GM21576 (cell line): Measurements from ENCODE around the gene NUP210L.
"Not testable (repeated sequence)": the region's sequence is repeated elsewhere in the genome, so short reads cannot be mapped to it uniquely, and the experiment has no call there.

ENCODE experiments used
- ATAC-seq: cut with Tn5 transposase; IDR thresholded peaks from one replicate; pipeline ENCODE4 v1.9.1; 2021; ENCODE audit warnings: mild to moderate bottlenecking, moderate library complexity; ENCODE audit not compliant: unreplicated experiment

NUP210L gene

DNA sequence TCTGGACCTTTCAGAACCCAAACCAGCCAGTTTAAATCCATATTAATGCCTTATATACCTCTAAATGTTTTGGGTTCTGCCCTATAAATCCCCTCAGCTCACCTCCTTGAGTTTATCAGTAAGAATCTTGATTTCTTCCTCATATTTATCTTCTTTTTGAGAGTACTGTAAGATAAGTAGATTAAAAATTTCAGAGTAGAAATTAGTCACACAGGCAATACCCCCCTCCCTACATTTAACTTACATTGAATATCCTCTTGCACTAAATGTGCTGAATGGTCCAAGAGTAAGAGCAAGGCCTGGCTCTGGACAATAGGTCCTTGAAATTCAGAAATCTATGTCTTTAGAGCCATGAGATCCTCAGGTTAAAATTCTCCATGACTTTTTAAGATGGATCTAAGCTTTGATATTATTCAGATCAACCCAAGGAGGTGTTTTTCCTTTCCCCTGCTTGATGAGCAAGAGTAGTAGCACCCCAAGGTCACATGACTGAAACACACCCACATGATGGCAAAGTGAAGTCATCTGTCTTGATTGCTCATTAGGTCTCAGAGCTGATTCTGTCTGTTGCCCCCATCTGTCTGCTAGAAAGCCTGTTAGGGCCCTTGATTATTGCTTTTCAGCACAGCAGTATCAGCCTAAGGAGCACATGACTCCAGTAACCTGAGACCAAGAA, 15.8 kb upstream of the NUP210L start:
- no peak for ATAC-seq

DNA sequence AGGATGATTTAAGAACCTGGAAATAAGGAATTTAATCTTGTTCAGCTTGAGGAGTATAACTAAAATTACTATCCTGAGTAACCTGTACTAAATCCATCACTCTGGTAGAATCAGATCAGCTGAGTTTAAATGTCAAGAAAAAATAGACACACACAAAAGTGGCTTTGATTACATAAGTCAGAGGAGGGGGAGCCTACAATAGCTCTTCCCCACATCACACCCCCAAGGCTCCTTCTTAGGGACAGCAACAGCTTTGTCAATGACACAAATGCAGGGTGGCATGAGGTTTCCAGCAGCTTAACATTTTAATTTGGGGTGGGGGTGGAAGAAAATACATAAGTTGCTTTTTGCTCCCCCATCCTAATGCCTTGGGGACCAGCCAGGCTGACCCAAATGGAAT, 12.6 kb upstream of the NUP210L start:
- no peak for ATAC-seq

DNA sequence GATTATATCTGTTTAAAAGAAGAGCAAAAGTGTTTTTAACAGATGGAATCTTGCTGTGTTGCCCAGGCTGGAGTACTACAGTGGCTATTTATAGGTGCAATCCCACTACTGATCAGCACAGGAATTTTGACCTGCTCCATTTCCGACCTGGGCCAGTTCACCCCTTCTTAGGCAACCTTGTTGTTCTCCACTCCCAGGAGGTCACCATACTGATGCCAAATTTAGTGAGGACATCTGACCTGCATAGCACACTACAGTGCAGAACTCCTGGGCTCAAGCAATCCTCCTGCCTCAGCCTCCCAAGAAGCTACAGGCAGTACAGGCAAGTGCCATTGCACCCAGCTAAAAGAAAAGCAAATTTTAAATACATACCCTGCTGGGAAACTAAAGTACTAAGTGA, 11.3 kb upstream of the NUP210L start:
- ATAC-seq: no peak

DNA sequence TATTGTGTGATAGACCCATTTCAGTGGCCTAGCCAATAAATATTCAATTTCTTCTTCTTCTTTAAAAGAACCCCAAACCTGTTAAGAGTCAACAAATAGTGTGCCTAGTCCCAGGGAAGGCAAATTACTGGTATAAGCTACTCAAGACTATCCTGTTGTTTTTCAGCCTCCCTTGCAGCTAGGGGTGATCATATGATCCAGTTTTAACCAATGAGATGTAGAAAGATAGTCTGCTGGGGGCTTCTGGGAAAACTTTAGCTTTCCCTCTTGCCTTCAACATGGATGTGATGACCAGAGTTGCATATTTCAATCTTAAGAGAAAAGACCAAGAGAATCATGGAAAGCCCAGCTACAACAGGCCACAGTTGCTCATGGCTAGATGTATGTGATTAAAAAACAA, 4.7 kb upstream of the NUP210L start:
- ATAC-seq: no peak

DNA sequence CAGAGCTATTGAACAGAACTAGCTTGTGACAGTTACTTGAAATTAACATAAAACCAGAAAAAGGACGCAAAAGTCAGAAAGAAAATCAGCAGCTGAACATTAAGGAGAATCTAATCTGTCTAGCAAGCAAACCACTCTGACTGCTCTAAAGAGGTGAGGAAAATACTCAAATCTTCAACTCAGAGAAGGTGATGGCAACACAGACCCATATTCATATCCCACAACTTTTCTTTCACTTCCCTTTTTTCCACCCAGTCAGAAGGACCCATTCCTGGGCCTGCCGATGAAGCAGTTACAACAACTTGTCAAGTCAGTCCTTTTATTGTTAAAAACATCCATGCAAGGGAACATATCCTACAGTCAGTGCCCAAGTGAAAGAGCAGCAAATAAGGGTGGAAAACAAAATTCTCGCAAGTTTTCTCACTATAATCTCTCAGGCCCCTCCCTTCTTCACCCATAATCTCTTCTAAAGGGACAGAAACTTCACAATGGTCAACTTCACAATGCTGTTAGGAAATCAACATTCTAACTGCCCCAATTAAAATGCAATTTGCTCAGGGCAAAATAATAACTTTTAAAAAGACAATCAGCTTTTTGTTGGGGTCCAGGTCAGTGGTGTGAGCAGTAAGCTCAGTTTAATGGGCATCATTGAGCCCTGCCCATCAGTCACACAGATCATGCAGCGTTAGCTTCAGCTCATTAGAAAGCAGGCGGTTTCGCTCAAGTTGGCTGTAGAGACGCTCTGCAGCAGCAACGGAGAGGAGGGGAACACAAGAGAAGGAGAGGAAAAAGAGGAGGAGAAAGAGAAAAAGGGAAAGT, 3.6 kb upstream of the NUP210L start:
- ATAC-seq: peak; percentile 34

DNA sequence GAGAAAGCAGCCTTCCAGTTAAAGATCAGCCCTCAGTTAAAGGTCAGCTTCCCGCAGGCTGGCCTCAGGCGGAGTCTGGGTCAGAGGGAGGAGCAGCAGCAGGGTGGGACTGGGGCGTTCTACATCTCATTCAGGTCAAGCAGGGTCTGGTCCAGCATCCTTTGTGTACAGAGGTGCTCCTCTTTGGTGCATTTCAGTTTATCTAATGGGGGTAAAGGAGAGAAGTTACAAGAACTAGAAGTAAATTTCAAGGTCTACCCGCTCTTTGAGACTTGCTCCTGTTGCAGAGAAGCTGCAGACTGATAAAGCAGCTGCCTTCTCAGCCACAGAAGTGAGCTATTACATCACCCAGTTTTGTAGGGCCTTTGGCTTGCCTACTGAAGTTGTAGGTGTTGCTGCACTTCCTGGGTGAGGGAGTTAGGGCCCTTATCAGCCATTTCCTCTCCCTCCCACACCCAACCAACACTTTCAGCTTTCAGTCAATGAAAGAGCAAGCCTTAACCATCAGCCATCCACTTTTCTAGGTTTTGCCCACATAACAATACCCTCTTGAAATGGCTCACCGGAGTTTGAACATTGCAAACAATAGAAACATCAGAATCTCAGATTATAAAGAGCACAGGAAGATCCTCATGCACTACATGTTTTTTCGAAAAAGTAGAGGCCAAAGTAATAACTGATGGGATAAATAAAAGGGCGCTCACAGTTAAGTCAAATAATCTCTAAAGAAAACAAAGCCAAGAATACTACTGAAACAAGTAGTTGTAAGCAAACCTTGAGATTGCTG, 2.8 kb upstream of the NUP210L start:
- ATAC-seq: peak; percentile 74

DNA sequence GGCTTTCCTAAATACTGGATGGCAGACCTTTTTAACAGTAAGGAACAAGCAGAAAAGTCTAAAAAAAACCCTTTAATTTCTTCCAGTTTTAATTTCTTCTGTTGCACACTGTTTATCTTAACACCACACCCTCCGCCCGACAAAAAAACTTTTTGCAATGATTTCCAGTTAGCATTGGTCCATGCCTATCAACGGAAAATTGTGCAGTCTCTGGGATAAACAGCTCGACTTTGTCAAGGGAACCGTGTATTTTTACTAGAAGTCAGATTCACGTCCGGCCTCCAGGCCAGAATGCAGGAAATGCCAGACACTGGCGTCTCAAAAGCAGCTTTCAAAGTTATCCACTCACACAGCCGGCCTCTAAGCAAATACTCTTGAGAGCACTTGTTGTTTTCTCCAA, 378 bp upstream of the NUP210L start:
- no peak for ATAC-seq

DNA sequence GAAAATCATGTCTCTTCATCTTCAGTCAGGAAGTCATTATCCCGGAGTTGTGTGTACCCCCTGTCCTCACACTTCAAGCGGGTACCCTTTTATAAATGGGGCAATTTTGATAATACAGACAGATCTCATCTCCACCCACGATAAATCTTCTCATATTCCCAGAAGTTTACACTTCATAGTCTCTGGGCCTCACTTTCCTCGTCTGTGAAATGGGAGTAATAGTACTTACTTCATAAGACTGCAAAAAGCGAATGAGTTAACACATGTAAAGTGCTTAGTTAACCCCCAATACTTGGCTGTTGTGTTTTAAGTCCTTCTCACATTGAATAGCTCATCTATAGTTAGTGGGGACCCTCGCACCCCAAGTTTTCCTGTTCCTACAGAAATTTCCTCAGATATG, 820 bp downstream of the NUP210L start:
- no peak for ATAC-seq

DNA sequence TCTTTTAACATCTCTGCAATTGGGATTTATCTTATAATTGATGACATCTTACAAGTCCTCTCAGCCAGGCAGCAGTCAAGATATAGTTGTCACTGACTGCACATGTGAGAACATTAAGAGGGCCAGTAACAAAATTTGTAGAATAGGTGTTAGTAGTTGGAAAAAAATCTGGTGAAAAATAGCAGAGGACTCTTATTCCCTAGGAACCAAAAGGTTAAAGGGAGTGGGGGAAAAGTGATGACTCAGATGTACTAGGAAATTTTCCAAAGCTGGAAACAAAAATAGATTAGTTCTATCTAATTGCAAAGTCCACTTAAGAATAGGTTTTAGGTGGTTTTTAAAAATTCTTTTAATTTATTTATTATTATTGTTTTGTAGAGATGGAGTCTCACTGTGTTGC, 3.6 kb downstream of the NUP210L start:
- ATAC-seq: no peak

DNA sequence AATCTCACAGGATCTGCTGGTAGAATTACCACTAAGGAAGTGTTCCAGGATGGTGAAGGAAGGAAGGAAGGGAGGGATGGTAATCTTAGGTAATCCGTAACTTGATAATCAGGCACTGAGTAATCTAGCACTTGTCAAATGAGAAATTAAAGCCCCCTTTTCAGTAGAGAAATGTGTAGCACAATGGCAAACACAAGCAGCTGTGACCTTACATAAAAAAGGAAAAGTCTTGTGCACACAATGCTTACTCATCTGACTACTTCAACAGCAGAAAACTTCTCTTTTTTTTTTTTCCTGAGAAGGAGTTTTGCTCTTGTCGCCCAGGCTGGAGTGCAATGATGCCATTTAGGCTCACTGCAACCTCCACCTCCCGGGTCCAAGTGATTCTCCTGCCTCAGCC, 6.1 kb downstream of the NUP210L start:
- no peak for ATAC-seq

DNA sequence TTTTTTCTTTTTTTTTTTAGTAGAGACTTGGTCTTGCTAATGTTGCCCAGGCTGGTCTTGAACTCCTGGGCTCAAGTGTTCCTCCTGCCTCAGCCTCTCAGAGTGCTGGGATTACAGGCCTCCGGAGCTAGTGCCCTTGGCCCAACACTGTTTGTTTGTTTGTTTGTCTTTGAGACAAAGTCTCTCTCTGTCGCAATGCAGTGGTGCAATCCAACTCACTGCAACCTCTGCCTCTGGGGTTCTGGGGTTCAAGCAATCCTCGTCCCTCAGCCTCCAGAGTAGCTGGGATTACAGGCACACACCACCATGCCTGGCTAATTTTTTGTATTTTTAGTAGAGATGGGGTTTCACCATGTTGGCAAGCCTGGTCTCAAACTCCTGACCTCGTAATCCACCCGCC, 7.4 kb downstream of the NUP210L start:
- not testable (repeated sequence) for ATAC-seq

DNA sequence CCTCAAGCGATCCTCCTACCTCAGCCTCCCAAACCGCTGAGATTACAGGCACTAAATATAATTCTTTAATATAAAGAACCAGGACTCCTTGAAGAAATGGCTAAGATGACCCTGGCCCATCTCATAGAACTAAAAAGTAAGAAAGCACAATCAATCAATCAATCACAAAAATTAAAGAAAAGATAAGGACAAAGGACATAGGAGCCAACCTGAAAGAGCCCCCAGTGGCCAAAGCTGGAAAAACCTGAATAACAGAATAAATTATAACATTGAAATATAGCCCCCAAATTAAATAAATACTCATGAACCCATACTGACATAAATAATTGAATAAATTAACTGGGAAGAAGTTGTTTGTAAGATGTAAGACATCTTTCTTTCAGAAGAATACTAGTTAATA, 8.9 kb downstream of the NUP210L start:
- no peak for ATAC-seq

DNA sequence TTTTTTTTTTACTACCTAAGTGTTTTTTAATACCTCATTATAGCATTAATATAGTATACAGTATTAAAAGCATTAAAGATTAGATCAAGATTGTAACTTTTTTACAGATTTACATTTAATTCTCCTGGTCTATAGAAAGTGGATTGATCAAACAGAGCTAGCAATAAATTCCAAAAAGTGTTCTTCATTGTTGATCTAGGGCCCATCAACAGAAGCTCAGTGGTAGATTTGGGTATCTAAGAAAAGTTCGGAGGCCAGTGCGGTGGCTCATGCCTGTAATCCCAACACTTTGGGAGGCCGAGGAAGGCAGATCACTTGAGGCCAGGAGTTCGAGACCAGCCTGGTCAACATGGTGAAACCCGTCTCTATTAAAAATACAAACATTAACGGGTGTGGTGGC, 12.5 kb downstream of the NUP210L start:
- no peak for ATAC-seq

DNA sequence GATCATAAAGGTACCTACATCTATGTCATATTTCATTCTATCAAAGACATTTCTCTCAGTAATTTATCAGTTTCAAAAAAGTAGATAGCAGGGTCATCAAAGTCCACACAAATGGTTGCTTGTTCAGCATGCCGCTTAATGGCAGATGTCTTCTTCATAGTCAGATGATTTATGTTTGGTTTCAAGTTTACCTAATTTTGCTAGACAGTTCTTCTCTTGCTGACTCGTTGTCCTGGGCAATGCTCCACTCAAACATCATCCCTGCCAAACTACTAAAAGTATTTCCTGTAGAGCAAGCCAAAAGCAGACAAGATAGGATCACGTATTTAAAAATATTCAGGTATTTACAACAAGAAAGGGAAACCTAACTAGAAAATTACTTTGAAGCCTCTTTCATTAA, 13.6 kb downstream of the NUP210L start:
- ATAC-seq: no peak

DNA sequence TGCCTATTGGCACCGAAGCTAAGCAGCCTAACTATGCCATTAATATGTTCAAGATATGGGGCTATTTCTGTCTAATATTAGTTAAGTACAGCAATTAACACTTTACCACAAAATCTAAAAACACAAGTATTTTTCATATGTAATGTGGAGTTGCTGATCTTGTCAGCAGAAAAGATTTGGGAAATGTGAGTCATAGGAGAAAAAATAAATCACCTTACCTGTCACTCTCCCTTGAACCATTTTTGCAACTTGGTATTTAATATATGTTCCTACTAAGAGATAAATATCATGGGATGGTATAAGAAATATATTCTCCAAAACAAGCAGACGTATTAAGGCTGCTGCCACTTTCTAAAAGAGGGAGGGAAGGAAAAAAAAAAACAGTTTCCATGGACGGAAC, 17.0 kb downstream of the NUP210L start:
- ATAC-seq: no peak

DNA sequence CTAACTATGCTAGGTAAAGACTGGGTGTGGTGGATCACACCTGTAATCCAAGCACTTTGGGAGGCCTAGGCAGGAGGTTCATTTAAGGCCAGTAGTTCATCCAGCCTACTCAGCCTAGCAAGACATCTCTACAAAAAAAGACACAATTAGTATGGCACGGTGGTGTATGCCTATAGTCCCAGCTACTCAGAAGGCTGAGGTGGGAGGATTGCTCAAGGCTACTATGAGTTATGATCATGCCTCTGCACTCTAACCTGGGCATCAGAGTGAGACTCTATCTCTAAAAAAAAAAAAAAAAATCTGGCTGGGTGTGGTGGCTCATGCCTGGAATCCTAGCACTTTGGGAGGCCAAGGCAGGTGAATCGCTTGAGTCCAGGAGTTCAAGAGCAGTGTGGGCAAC, 21.6 kb downstream of the NUP210L start:
- ATAC-seq: no peak

DNA sequence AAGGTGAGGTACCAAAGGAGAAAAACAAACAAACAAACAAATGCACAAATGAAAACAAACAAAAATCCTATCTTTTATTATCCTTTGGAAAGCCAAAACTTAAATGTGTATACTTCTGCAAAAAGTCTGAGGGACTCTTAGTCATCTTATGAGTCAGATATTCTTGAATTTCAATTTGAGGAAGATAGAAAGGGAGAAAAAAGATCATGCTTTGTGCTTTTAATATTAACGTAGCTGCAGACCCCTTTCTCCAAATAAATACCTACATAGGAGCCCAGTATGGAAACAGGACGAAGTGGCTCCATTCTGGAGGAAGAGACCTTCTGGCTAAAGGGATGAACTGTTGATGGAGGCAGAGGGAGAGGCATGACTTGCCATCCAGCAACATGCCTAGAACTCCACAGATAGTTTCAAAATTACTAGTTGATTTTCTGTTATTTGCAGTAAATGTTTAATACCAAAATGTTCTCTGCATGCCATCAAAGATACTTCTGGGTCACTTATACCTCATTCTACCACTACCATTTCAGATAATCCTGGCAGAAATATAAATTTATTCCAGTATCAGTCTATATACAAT, 25.4 kb downstream of the NUP210L start:
- ATAC-seq: no peak

DNA sequence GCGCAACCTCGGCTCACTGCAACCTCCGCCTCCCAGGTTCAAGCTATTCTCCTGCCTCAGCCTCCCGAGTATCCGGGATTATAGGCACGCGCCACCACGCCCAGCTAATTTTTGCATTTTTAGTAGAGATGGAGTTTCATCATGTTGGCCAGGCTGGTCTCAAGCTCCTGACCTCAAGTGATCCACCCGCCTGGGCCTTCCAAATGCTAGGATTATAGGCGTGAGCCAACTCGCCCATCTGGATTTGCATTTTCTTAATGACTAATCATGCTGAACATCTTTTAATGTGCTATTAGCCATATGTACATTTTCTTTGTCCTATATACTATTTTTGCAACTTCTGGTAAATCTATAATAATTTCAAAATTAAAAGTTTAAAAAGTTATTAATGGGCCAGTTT, 31.7 kb downstream of the NUP210L start:
- not testable (repeated sequence) for ATAC-seq

DNA sequence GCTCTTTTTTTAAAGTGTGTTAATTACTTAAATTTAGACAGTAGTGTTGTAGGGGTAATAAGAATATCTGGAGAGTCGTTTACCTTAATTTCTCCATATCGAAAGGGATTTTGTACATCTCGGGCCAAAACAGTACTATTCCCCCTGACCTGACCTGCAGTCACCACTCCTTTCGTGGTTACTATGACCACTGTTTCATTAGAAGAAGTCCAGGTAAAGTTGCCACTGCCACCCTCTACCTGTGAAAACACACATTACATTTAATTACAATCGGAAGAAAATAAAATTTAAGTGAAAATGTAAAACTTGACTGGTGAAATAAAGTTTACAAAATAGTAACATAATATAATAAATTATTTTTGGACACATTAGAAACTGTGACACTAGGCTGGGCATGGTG, 37.2 kb downstream of the NUP210L start:
- ATAC-seq: no peak

DNA sequence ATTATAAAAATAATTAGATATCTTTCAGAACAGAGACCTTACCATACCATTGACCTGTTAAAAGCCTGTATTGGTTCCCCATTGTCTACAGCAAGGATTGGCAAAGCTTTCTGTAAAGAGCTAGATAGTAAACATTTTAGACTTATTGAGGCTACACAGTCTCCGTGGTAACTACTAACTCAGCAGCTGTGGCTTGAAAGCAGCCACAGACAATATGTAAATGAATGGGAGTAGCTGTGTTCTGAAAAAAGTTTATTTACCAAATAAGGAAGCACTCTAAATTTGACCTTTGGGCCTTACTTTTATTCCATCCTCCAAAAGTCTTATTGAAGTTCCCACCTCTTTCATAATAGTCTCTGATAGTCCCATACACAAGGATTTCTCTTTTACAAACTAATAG, 39.7 kb downstream of the NUP210L start:
- ATAC-seq: no peak

DNA sequence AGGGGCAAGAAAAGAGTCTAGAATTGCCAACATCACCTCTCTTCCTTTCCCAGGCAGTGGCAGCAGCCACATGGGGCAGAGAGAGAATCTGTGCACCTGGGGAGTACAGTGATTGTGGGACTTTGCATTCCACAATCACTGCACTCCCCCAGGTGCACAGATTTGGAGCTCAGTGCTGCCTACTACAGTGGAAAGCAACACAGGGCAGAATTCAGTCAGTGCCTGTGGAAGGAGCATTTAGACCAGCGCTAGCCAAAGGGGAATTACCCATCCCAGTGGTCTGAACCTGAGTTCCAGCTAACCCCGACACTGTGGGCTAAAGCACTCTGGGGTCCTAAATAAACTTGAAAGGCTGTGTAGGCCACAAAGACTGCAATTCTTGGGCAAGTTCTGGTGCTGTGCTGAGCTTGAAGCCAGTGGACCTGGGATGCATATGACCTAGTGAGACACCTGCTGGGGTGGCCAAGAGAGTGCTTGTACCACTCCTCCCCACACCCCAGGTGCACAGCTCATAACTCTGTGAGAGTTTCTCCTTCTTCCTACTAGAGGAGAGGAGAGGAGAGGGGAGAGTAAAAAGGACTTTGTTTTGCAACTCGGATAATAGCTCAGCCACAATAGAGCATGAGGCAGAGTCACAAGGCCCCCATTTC, 50.3 kb downstream of the NUP210L start:
- no peak for ATAC-seq
